Vagina (tissue), 2 donors: ENCODE results near the gene XPNPEP2. TPM values are rescaled to one million over a fixed set of nuclear protein-coding genes. Genes with fewer than 3 reads are reported as not detected.

Source experiments
- DNase-seq, 2 donors: peaks; one replicate each; pipeline ENCODE4 v3.0.0-alpha.2; 2017; ENCODE audit errors: extremely low spot score in 2 of 2
- H3K27ac ChIP-seq: fragments of 200-600 bp; sonication (generic); one replicate; pipeline ENCODE4 v1.5.1; 2019
- H3K27me3 ChIP-seq: fragments of 200-600 bp; sonication (generic); one replicate; pipeline ENCODE4 v1.5.1; 2019
- H3K36me3 ChIP-seq, 2 donors: fragments of 200-600 bp; sonication (generic); one replicate each; pipeline ENCODE4 v1.5.1; 2017 to 2019
- H3K4me1 ChIP-seq: fragments of 200-600 bp; sonication (generic); one replicate; pipeline ENCODE4 v1.5.1; 2019
- H3K4me3 ChIP-seq, 2 donors: fragments of 200-600 bp; sonication (generic); 1 replicate in 1 of 2; 2 replicates in 1 of 2; pipeline ENCODE4 v1.5.1; 2016 to 2019
- H3K9me3 ChIP-seq: fragments of 200-600 bp; sonication (generic); one replicate; pipeline ENCODE4 v1.5.1; 2019
- CTCF ChIP-seq, 3 experiments: fragments of 450-650 bp in 2 of 3; fragments of 200-600 bp in 1 of 3; sonication (generic) in 1 of 3; IDR thresholded peaks; one replicate each; pipeline ENCODE4 v1.5.1; 2017 to 2019; ENCODE audit warnings: antibody characterized with exemption in 3 of 3, mild to moderate bottlenecking in 2 of 3, moderate library complexity in 2 of 3
- POLR2A ChIP-seq, 2 donors: fragments of 450-650 bp; IDR thresholded peaks; one replicate each; pipeline ENCODE4 v1.6.1; 2017; ENCODE audit warnings: antibody characterized with exemption in 2 of 2, mild to moderate bottlenecking in 2 of 2, moderate library complexity in 2 of 2
- POLR2AphosphoS5 ChIP-seq, 2 donors: sonication (generic); formaldehyde crosslinking; IDR thresholded peaks; one replicate each; pipeline ENCODE4 v1.9.0; 2017; ENCODE audit warnings: antibody characterized with exemption in 2 of 2, mild to moderate bottlenecking in 2 of 2, low read depth in 1 of 2; ENCODE audit not compliant: insufficient read depth in 1 of 2
- intact Hi-C: fragments of 100-400 bp; cut with DNase I; formaldehyde crosslinking; loops from one replicate; pipeline ENCODE4 v1.15.1; 2023
- total RNA-seq: library from RNA; depleted of rRNA; stranded (reverse); fragments of >200 nt; gene quantifications from one replicate; pipeline ENCODE4 v1.2.3, GENCODE V29; 2016

Gene XPNPEP2
- total RNA-seq, 1 donor from 2014 or later, result 22.3 TPM

GRCh38 chrX:129731228-129731627 lies 7.6 kb upstream of the XPNPEP2 start:
- Histone ChIP-seq H3K27me3 (no peaks in the 10 kb centered on the region), H3K4me3 (no peak overlapping the region), H3K36me3 (no peaks in the 10 kb centered on the region), H3K4me1 (no peaks in the 10 kb centered on the region), H3K9me3 (no peaks in the 10 kb centered on the region), H3K27ac (no peak overlapping the region)
- intact Hi-C loops, result no loop called here
- TF ChIP-seq POLR2AphosphoS5 (IDR thresholded peaks at IDR 0.05; ENCODE audit: insufficient read depth in 1 of 2, low read depth in 1 of 2), result no peak
- no peak for TF ChIP-seq CTCF (IDR thresholded peaks at IDR 0.05)
- no peak for TF ChIP-seq POLR2A (IDR thresholded peaks at IDR 0.05)
- peak in 1 of 2 donors; percentile 83 for DNase-seq

DNA sequence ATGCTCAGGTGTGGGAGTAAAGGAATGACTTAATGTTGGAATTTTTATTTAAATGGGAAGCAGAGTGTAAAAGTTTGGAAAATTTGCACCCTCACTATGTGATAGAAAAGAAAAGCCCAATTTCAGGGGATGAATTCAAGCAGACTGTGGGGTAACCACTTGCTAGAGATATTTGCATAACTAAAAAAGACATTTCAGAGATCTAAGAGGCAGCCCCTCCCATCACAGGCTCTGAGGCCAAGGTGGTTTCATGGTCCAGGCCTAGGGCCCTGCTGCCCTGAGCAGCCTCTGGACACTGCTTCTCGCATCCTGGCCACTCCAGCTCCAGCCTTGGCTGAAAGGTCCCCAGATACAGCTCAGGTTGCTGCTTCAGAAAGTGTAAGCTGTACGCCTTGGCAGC lies 5.9 kb upstream of the XPNPEP2 start:
- Histone ChIP-seq H3K4me3 (no peak overlapping the region), H3K27me3 (no peaks in the 10 kb centered on the region), H3K36me3 (no peaks in the 10 kb centered on the region), H3K27ac (no peak overlapping the region), H3K4me1 (peaks cover 4% of the 10 kb centered on the region), H3K9me3 (no peaks in the 10 kb centered on the region)
- no peak for TF ChIP-seq CTCF (IDR thresholded peaks at IDR 0.05)
- TF ChIP-seq POLR2AphosphoS5 (IDR thresholded peaks at IDR 0.05; ENCODE audit: insufficient read depth in 1 of 2, low read depth in 1 of 2), result no peak
- TF ChIP-seq POLR2A (IDR thresholded peaks at IDR 0.05), result no peak
- intact Hi-C loops, result no loop called here
- DNase-seq, result no peak

DNA sequence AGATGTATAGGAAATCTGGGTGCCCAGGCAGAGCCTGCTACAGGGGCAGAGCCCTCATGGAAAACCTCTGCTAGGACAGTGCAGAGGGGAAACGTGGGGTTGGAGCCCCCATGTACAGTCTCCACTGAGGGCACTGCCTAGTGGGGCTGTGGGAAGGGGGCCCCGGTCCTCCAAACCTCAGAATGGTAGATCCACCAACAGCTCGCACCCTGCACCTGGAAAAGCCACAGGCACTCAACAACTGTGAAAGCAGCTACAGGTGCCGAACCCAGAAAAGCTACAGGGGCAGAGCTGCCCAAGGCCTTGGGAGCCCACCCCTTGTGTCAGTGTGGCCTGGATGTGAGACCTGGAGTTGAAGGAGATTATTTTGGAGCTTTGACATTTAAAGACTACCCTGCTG lies 5.4 kb upstream of the XPNPEP2 start:
- intact Hi-C loops, result no loop called here
- H3K4me1 ChIP-seq, result peaks cover 9% of the 10 kb centered on the region
- TF ChIP-seq POLR2AphosphoS5 (IDR thresholded peaks at IDR 0.05; ENCODE audit: insufficient read depth in 1 of 2, low read depth in 1 of 2) (no peak), CTCF (IDR thresholded peaks at IDR 0.05) (no peak), POLR2A (IDR thresholded peaks at IDR 0.05) (no peak)

DNA sequence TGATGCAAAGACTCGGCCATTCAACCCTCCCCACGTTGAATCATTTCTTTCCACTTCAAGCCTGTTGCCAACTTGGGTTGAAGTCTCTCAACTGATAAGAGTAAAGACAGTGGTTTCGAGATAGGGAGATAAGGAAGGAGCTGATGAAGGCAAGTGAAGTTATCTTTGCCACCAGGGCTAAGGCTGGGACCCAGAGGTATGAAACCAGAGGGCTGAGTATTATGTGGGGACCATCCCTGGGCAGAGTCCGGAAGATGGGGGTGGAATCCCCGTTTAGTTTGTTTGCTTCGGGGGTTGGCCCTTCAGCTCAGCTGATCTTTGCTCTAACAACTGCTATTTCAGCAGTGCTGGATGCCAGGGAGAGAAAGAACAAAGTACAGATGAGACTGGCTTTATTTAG lies 2.3 kb upstream of the XPNPEP2 start:
- Histone ChIP-seq H3K9me3 (no peaks in the 10 kb centered on the region), H3K27ac (no peak overlapping the region), H3K4me3 (no peak overlapping the region), H3K36me3 (no peaks in the 10 kb centered on the region), H3K27me3 (no peaks in the 10 kb centered on the region), H3K4me1 (peaks cover 10% of the 10 kb centered on the region)
- no peak for DNase-seq
- intact Hi-C loops, result no loop called here
- no peak for TF ChIP-seq POLR2AphosphoS5 (IDR thresholded peaks at IDR 0.05; ENCODE audit: insufficient read depth in 1 of 2, low read depth in 1 of 2)
- TF ChIP-seq CTCF (IDR thresholded peaks at IDR 0.05), result no peak
- TF ChIP-seq POLR2A (IDR thresholded peaks at IDR 0.05), result no peak

More for the DNA sequence above, 5.4 kb upstream of the XPNPEP2 start:
- DNase-seq, result no peak
- H3K27ac ChIP-seq, result no peak overlapping the region
- no peak overlapping the region for H3K4me3 ChIP-seq
- H3K36me3 ChIP-seq, result no peaks in the 10 kb centered on the region
- H3K27me3 ChIP-seq, result no peaks in the 10 kb centered on the region
- no peaks in the 10 kb centered on the region for H3K9me3 ChIP-seq

- H3K36me3 ChIP-seq, result no peaks in the 10 kb centered on the region
- TF ChIP-seq POLR2A (IDR thresholded peaks at IDR 0.05), result no peak
- TF ChIP-seq CTCF (IDR thresholded peaks at IDR 0.05), result no peak
- no peak for TF ChIP-seq POLR2AphosphoS5 (IDR thresholded peaks at IDR 0.05; ENCODE audit: insufficient read depth in 1 of 2, low read depth in 1 of 2)
- peaks cover 10% of the 10 kb centered on the region for H3K4me1 ChIP-seq
- H3K27ac ChIP-seq, result peak overlapping the region; percentile 70
- H3K9me3 ChIP-seq, result no peaks in the 10 kb centered on the region
- no peak for DNase-seq
- intact Hi-C loops, result no loop called here
- no peak overlapping the region for H3K4me3 ChIP-seq
- no peaks in the 10 kb centered on the region for H3K27me3 ChIP-seq
These were observed 863 bp upstream of the XPNPEP2 start for GRCh38 chrX:129737916-129738315.
